Ectodermal cell (in vitro differentiated cells): ENCODE measurements around the gene DPM2.
A peak's percentile ranks its signal among the peaks of the same experiment; 100 is the strongest.

Source experiments
- H3K27ac ChIP-seq: 2 replicates; pipeline ENCODE4 v1.7.0; 2013; ENCODE audit warnings: mild to moderate bottlenecking, low read depth, low read length; ENCODE audit not compliant: insufficient read depth, poor library complexity, severe bottlenecking
- H3K27me3 ChIP-seq: 2 replicates; pipeline ENCODE4 v1.7.0; 2013; ENCODE audit warnings: mild to moderate bottlenecking, low read length; ENCODE audit not compliant: insufficient read depth, control insufficient read depth, poor library complexity, severe bottlenecking
- H3K36me3 ChIP-seq: one replicate; pipeline ENCODE4 v1.7.0; 2013; ENCODE audit warnings: low read length; ENCODE audit not compliant: control insufficient read depth, insufficient read depth
- H3K4me1 ChIP-seq: one replicate; pipeline ENCODE4 v1.7.0; 2013; ENCODE audit warnings: low read length; ENCODE audit not compliant: control insufficient read depth, insufficient read depth
- H3K4me3 ChIP-seq: 2 replicates; pipeline ENCODE4 v1.7.0; 2013; ENCODE audit warnings: low read depth, low read length, control low read depth; ENCODE audit not compliant: insufficient read depth
- H3K9me3 ChIP-seq: 2 replicates; pipeline ENCODE4 v1.7.0; 2013; ENCODE audit warnings: mild to moderate bottlenecking, low read length, moderate library complexity; ENCODE audit not compliant: control insufficient read depth
- WGBS, 2 experiments: methylation state at CpG; one replicate each; pipeline ENCODE4 v1.1.7; 2013; ENCODE audit warnings: missing lambda C conversion rate in 2 of 2; 5-methylcytosine and 5-hydroxymethylcytosine counted together

The DPM2 gene

GRCh38 chr9:127918183-127919107 lies 19.2 kb downstream of the DPM2 start:
- Histone ChIP-seq H3K27me3 (peaks cover 35% of the 10 kb centered on the region), H3K27ac (no peak overlapping the region), H3K36me3 (no peaks in the 10 kb centered on the region), H3K4me3 (no peak overlapping the region), H3K4me1 (peaks cover 13% of the 10 kb centered on the region), H3K9me3 (no peaks in the 10 kb centered on the region)
- 86 to 89% methylated on average over 8 of the region's 8 CpGs for WGBS, 2 experiments

- WGBS, 2 experiments, result 87 to 93% methylated on average over 6 of the region's 6 CpGs
- no peak overlapping the region for H3K4me3 ChIP-seq
- H3K9me3 ChIP-seq, result no peaks in the 10 kb centered on the region
- peaks cover 35% of the 10 kb centered on the region for H3K27me3 ChIP-seq
- H3K27ac ChIP-seq, result no peak overlapping the region
- H3K4me1 ChIP-seq, result peaks cover 13% of the 10 kb centered on the region
- H3K36me3 ChIP-seq, result no peaks in the 10 kb centered on the region
These were observed 20.1 kb downstream of the DPM2 start for GRCh38 chr9:127917603-127918002.

- Histone ChIP-seq H3K27me3 (peaks cover 31% of the 10 kb centered on the region), H3K4me1 (peaks cover 13% of the 10 kb centered on the region), H3K4me3 (peak within 1 kb of the TSS; percentile 49), H3K36me3 (no peaks in the 10 kb centered on the region), H3K27ac (no peak within 1 kb of the TSS), H3K9me3 (no peaks in the 10 kb centered on the region)
- WGBS, 2 experiments, result 4 to 5% methylated on average over 70 to 71 of the region's 71 CpGs
These were observed 20.7 kb downstream of the DPM2 start, which contains the start of gene ST6GALNAC4 for GRCh38 chr9:127916720-127917581. ST6GALNAC4 (minus strand) TSS chr9:127917041; CDS start chr9:127916419, 622 bp downstream.

- Histone ChIP-seq H3K4me1 (peaks cover 13% of the 10 kb centered on the region), H3K27me3 (peaks cover 22% of the 10 kb centered on the region), H3K27ac (no peak overlapping the region), H3K36me3 (no peaks in the 10 kb centered on the region), H3K4me3 (peak overlapping the region; percentile 49), H3K9me3 (no peaks in the 10 kb centered on the region)
- 58 to 59% methylated on average over 27 of the region's 27 CpGs for WGBS, 2 experiments
These were observed 21.6 kb downstream of the DPM2 start for GRCh38 chr9:127915801-127916719.

GRCh38 chr9:127915325-127915752 lies 22.3 kb downstream of the DPM2 start:
- Histone ChIP-seq H3K27me3 (peaks cover 18% of the 10 kb centered on the region), H3K4me3 (no peak overlapping the region), H3K4me1 (peaks cover 13% of the 10 kb centered on the region), H3K36me3 (no peaks in the 10 kb centered on the region), H3K27ac (no peak overlapping the region), H3K9me3 (no peaks in the 10 kb centered on the region)
- WGBS, 2 experiments, result 89% methylated on average over 5 of the region's 5 CpGs

GRCh38 chr9:127913682-127914081 lies 24.0 kb downstream of the DPM2 start:
- Histone ChIP-seq H3K27ac (no peak overlapping the region), H3K4me1 (peaks cover 13% of the 10 kb centered on the region), H3K27me3 (peaks cover 18% of the 10 kb centered on the region), H3K9me3 (no peaks in the 10 kb centered on the region), H3K4me3 (no peak overlapping the region), H3K36me3 (no peaks in the 10 kb centered on the region)
- 94 to 96% methylated on average over 11 of the region's 11 CpGs for WGBS, 2 experiments

- Histone ChIP-seq H3K4me1 (peaks cover 13% of the 10 kb centered on the region), H3K36me3 (no peaks in the 10 kb centered on the region), H3K27me3 (peaks cover 18% of the 10 kb centered on the region), H3K27ac (no peak overlapping the region), H3K4me3 (no peak overlapping the region), H3K9me3 (no peaks in the 10 kb centered on the region)
- 94 to 96% methylated on average over 5 of the region's 5 CpGs for WGBS, 2 experiments
These were observed 24.8 kb downstream of the DPM2 start for GRCh38 chr9:127912882-127913281.

- Histone ChIP-seq H3K4me1 (peaks cover 10% of the 10 kb centered on the region), H3K27ac (no peak overlapping the region), H3K36me3 (no peaks in the 10 kb centered on the region), H3K4me3 (no peak overlapping the region), H3K9me3 (no peaks in the 10 kb centered on the region), H3K27me3 (peaks cover 18% of the 10 kb centered on the region)
- WGBS, 2 experiments, result 96 to 97% methylated on average over 31 of the region's 31 CpGs
These were observed 25.4 kb downstream of the DPM2 start for GRCh38 chr9:127912296-127912695.

GRCh38 chr9:127910613-127911205 lies 26.9 kb downstream of the DPM2 start:
- H3K27ac ChIP-seq, result no peak overlapping the region
- 87 to 90% methylated on average over 6 of the region's 6 CpGs for WGBS, 2 experiments
- H3K36me3 ChIP-seq, result no peaks in the 10 kb centered on the region
- H3K4me1 ChIP-seq, result no peaks in the 10 kb centered on the region
- H3K9me3 ChIP-seq, result no peaks in the 10 kb centered on the region
- no peak overlapping the region for H3K4me3 ChIP-seq
- H3K27me3 ChIP-seq, result peaks cover 5% of the 10 kb centered on the region
